ENCODE results near the gene UBE2D2.

Gene UBE2D2

GRCh38 chr5:139668064-139668880, 107.1 kb downstream of the UBE2D2 start:
- H3K4me1 Mint-ChIP-seq (ENCODE audit: low read depth) = peaks cover 26% of the 10 kb centered on the region
- no peaks in the 10 kb centered on the region for H3K36me3 Mint-ChIP-seq (ENCODE audit: low read depth)
- H3K27ac Mint-ChIP-seq = peak overlapping the region; percentile 52
- peak overlapping the region; percentile 58 for H3K4me3 Mint-ChIP-seq
- no peaks in the 10 kb centered on the region for H3K9me3 Mint-ChIP-seq
- H3K27me3 Mint-ChIP-seq (ENCODE audit: low read depth) = peaks cover 7% of the 10 kb centered on the region

GRCh38 chr5:139668924-139669661, 108.0 kb downstream of the UBE2D2 start:
- Mint-ChIP-seq H3K36me3 (ENCODE audit: low read depth) (no peaks in the 10 kb centered on the region), H3K27ac (no peak overlapping the region), H3K27me3 (ENCODE audit: low read depth) (peaks cover 7% of the 10 kb centered on the region), H3K9me3 (no peaks in the 10 kb centered on the region), H3K4me3 (peak overlapping the region; percentile 33), H3K4me1 (ENCODE audit: low read depth) (peaks cover 26% of the 10 kb centered on the region)

DNA sequence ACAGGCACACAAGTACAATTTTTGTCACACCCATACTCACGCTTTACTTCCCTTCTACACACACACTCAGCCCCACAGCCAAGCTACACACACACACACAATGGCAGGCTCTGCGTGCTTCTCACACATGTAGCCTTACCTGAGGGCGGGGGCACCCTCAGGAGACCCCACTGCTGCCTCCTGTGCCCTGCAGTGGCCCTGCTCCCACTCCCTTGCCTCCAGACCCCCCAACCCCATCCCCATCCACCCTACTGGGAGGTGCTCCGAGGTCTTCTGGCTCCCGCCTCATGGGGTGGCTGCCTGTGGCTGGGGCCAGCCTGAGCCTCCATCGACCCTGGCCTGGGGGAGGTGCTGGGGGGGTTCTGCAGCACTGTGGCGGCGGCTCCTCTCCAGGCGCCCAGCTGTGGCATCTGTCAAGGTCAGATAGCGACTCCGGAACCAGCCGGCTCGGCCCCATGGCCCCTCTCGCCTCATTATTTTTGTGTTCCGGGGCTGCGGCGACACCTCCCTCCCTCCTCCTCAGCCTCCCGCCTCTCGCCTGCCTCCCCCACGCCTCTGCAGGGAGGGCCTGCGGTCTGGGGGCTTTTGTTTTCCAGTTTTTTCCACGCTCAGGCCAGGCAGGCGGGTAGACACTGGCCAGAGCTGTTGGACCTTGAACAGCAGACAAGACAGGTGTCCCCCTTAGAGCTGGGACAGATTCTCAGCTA, 108.7 kb downstream of the UBE2D2 start:
- peaks cover 26% of the 10 kb centered on the region for H3K4me1 Mint-ChIP-seq (ENCODE audit: low read depth)
- H3K27me3 Mint-ChIP-seq (ENCODE audit: low read depth) = peaks cover 7% of the 10 kb centered on the region

DNA sequence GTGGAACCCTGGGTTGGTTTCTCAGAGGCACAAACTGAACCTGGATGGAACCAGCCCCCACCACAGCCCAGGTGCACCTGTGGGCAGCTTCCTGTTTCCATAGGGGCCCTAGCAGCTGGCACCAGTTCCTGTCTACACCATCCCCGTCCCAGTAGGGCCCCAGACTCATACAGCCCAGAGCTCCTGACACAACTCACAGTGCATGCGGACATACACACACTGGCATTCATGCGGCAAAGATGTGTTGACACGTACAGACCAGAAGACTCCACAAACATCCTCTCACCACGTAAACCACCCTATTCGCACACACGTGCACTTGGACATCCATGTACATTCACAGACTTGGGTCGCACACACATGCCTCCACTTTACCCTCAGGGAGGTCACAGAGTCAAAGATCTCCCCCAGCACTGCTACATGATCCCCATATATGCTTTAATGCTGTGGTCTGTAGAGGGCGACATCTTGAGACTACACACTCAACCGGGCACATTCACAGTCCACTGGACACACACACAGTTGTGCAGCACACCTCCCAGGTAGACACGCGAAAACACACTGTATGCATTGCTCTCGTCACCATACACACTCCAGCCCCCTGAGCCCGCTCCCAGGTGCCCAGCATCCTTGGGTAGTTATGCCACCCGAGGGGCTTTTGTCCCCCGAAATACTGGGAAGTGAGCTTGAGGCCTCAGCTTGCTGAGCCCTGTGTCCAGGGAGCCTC, 109.4 kb downstream of the UBE2D2 start:
- peaks cover 7% of the 10 kb centered on the region for H3K27me3 Mint-ChIP-seq (ENCODE audit: low read depth)
- H3K4me1 Mint-ChIP-seq (ENCODE audit: low read depth) = peaks cover 26% of the 10 kb centered on the region

More for the DNA sequence above, 108.7 kb downstream of the UBE2D2 start:
- Mint-ChIP-seq H3K9me3 (no peaks in the 10 kb centered on the region), H3K4me3 (peak overlapping the region; percentile 33), H3K27ac (no peak overlapping the region), H3K36me3 (ENCODE audit: low read depth) (no peaks in the 10 kb centered on the region)

DNA sequence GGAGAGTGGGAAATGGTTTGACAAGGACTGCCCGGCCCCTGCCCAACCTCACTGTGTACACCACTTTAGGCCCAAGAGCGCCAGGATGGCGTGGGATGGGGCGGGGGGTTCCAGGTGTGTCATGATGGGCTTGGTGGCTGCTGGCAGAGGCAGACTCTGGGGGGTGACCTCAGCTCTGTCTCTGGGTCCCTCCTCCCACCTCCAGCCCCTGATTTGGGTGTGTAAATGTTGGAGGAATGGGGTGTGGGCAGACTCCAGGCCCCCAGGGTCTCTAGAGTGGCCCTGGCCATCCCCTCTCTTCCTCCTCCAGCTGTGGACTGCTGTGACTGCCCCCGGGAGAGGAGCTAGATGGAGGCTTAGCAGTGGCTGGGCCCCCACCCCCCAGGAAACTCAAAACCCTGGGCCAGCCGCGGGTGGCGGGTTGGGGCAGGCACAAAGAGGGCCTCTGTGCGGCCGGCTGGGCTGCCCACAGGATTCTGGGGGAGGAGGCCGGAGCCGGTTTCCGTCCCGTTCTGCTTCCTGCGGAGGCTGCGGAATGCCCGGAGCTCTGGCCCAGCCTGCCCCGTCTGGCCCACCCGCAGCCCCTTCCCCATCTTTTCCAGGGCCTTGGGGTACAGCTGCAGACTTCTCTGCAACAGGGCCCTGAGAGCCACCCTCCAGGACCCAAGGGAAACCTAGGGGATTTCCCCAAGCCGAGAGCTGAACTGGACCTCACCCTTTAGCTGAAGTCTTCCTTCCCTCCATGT, 110.1 kb downstream of the UBE2D2 start:
- no peaks in the 10 kb centered on the region for H3K9me3 Mint-ChIP-seq
- H3K4me3 Mint-ChIP-seq = no peak overlapping the region
- H3K36me3 Mint-ChIP-seq (ENCODE audit: low read depth) = no peaks in the 10 kb centered on the region
- peaks cover 7% of the 10 kb centered on the region for H3K27me3 Mint-ChIP-seq (ENCODE audit: low read depth)
- no peak overlapping the region for H3K27ac Mint-ChIP-seq
- peaks cover 26% of the 10 kb centered on the region for H3K4me1 Mint-ChIP-seq (ENCODE audit: low read depth)

More for the DNA sequence above, 109.4 kb downstream of the UBE2D2 start:
- Mint-ChIP-seq H3K9me3 (no peaks in the 10 kb centered on the region), H3K27ac (no peak overlapping the region), H3K4me3 (no peak overlapping the region), H3K36me3 (ENCODE audit: low read depth) (no peaks in the 10 kb centered on the region)

DNA sequence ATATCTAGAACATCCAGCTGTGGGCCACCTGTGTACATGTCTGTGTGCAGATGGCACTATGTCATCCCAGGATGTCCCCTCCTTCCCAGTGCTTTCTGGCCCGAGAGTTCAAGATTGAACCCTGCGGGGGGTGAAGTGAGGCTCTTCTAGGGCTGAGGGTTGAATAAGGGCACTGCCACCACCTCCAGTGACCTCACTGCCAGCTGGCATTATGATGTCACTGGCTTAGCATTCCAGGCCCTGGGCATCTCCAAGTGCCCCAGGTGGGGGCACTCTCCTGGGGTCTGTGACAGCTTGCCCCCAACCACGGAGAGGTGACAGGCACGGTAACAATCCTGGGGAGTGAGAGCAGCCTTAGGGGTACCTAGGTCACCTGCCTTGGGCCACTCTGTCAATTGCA, 114.1 kb downstream of the UBE2D2 start:
- H3K27me3 Mint-ChIP-seq (ENCODE audit: low read depth) = peaks cover 4% of the 10 kb centered on the region
- H3K36me3 Mint-ChIP-seq (ENCODE audit: low read depth) = no peaks in the 10 kb centered on the region
- H3K4me1 Mint-ChIP-seq (ENCODE audit: low read depth) = peaks cover 5% of the 10 kb centered on the region
- no peak overlapping the region for H3K4me3 Mint-ChIP-seq
- no peaks in the 10 kb centered on the region for H3K9me3 Mint-ChIP-seq
- no peak overlapping the region for H3K27ac Mint-ChIP-seq

GRCh38 chr5:139675825-139676224, 114.7 kb downstream of the UBE2D2 start:
- H3K4me3 Mint-ChIP-seq = no peak overlapping the region
- no peaks in the 10 kb centered on the region for H3K27me3 Mint-ChIP-seq (ENCODE audit: low read depth)
- no peaks in the 10 kb centered on the region for H3K4me1 Mint-ChIP-seq (ENCODE audit: low read depth)
- no peaks in the 10 kb centered on the region for H3K36me3 Mint-ChIP-seq (ENCODE audit: low read depth)
- no peaks in the 10 kb centered on the region for H3K9me3 Mint-ChIP-seq
- no peak overlapping the region for H3K27ac Mint-ChIP-seq

- no peak overlapping the region for H3K4me3 Mint-ChIP-seq
- no peak overlapping the region for H3K27ac Mint-ChIP-seq
Measured at GRCh38 chr5:139676406-139676805, 115.3 kb downstream of the UBE2D2 start.

GRCh38 chr5:139676951-139677735, 116.0 kb downstream of the UBE2D2 start:
- Mint-ChIP-seq H3K27ac (no peak overlapping the region), H3K4me1 (ENCODE audit: low read depth) (no peaks in the 10 kb centered on the region), H3K27me3 (ENCODE audit: low read depth) (no peaks in the 10 kb centered on the region), H3K9me3 (no peaks in the 10 kb centered on the region), H3K36me3 (ENCODE audit: low read depth) (no peaks in the 10 kb centered on the region), H3K4me3 (no peak overlapping the region)

More at GRCh38 chr5:139676406-139676805, 115.3 kb downstream of the UBE2D2 start:
- no peaks in the 10 kb centered on the region for H3K9me3 Mint-ChIP-seq
- H3K4me1 Mint-ChIP-seq (ENCODE audit: low read depth) = no peaks in the 10 kb centered on the region
- no peaks in the 10 kb centered on the region for H3K36me3 Mint-ChIP-seq (ENCODE audit: low read depth)
- H3K27me3 Mint-ChIP-seq (ENCODE audit: low read depth) = no peaks in the 10 kb centered on the region
